Measurements from ENCODE around the gene ABLIM2.

The ABLIM2 gene

DNA sequence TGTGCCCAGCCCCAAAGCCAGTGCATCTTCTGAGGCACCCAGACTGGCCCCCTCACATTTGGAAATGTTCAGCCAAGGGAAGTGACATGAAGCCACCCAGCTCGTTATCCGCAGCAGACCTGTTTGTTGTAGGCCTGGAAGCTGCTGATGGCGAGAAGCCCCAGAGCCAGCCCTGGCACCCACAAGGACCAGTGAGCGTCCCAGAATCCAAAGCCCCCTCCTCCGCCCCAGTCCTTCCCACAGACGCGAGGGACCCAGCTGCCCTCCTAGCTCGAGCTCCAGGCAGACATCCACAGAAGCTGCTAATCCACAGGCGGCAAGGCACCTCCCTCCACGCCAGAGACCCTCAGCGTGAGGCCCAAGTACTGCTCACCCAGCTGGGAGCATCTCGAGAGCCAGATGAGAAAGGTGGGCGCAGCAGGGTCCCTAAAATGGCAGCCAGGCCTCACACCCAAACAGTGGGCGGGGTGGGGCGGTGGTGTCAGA lies 7.4 kb downstream of the ABLIM2 start:
- no peak overlapping the region for H3K4me3 ChIP-seq (ENCODE audit: low read length)
- DNase-seq (ENCODE audit: low read depth) = no peak
- TF ChIP-seq, protein P1, sequence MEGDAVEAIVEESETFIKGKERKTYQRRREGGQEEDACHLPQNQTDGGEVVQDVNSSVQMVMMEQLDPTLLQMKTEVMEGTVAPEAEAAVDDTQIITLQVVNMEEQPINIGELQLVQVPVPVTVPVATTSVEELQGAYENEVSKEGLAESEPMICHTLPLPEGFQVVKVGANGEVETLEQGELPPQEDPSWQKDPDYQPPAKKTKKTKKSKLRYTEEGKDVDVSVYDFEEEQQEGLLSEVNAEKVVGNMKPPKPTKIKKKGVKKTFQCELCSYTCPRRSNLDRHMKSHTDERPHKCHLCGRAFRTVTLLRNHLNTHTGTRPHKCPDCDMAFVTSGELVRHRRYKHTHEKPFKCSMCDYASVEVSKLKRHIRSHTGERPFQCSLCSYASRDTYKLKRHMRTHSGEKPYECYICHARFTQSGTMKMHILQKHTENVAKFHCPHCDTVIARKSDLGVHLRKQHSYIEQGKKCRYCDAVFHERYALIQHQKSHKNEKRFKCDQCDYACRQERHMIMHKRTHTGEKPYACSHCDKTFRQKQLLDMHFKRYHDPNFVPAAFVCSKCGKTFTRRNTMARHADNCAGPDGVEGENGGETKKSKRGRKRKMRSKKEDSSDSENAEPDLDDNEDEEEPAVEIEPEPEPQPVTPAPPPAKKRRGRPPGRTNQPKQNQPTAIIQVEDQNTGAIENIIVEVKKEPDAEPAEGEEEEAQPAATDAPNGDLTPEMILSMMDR (conservative IDR thresholded peaks at IDR 0.05; ENCODE audit: low read depth, low read length) = no peak

DNA sequence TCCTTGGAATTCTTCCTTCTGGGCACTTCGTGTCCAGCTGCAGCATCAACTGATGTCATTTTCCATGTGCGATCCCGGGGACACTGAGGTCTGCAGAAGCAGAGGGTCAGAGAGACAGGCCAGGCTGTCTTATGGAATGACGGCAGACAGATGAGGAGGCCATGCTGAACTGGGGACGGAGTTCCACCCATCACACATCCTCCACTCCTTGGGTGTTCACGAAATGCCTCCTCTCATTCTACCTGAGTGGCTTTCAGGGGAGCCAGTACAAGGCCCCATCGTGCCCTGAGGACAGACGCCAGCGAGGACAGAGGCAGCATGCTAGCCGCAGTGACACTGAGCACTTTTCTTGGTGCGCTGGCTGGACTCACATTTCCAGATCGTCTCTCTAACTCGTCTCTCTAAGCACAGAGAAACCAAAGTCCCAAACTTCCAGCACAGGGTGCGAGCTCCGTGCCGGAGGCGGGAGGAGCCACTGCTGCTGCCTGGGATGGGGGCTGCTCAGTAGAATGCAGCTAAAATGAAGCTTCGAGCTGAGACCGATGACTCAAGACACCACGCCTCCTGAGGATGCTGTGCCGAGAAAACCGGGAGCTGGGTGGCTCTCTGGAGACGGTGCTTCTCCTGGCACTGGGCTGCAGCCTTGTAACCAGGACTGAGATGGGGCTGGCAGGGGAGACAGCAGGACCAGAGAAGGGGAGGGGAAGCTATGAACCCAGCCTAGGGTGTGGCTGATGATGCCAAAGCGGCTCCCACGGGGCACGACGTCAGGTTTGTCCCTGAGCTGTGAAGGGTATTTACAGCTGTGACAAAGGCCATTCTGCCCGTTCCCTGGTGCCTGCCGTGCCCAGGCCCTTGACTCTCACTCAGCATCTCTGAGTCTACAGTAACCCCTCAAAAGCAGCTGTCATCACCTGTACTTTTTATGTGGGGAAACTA lies 8.2 kb downstream of the ABLIM2 start:
- TF ChIP-seq, protein P1 (conservative IDR thresholded peaks at IDR 0.05; ENCODE audit: low read depth, low read length) = no peak
- no peak overlapping the region for H3K4me3 ChIP-seq (ENCODE audit: low read length)
- DNase-seq (ENCODE audit: low read depth) = no peak

DNA sequence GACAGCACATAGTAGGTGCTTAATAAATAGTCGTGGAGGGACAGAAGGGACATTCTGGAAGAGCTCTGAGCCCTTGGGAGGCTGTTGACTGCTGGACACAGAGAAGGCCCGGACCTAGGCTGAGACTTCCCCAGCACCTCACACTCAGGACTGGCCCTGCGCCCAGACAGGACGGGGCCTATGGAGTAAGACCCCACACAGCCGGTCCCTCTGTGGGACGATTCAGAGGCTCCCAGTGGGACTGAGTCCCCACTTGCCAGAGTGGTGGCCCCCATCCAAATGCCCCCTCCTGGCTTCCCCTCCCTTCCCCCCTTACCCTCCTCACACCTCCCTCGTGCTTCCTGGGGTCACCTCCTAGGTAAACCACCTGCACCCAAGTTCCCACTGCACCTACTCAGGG lies 8.9 kb downstream of the ABLIM2 start:
- no peak overlapping the region for H3K4me3 ChIP-seq (ENCODE audit: low read length)
- no peak for DNase-seq (ENCODE audit: low read depth)
- TF ChIP-seq, protein P1 (conservative IDR thresholded peaks at IDR 0.05; ENCODE audit: low read depth, low read length) = no peak

DNA sequence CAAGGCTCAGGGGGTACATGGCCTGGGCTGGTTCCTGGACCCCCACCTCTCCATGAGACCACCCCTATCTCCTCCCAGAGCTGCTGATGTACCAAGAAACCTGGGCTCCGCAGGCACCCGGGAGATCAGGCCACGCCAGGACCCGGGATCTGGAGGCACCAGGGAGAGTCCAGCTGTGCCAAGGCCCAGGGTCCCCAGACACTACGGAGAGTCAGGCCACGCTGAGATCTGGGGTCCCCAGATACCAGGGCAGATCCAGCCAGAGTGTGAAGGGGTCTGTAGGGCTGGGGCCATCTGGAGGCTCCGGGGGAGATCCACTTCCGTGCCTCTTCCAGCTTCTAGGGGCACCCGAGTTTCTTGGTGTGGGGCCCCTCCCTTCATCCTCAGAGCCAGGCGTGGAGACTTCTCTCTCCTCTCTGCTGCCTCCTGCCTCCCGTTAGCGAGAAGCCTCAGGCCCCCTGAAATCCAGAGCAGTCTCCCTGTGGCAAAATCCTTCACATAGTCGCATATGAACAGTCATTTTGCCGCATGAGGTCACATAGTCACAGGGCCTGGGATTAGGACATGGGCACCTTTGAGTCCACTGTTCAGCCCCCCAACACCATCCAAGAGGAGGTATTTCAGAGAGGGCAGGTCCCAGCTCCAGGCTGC lies 9.7 kb downstream of the ABLIM2 start:
- TF ChIP-seq, protein P1 (conservative IDR thresholded peaks at IDR 0.05; ENCODE audit: low read depth, low read length) = no peak

DNA sequence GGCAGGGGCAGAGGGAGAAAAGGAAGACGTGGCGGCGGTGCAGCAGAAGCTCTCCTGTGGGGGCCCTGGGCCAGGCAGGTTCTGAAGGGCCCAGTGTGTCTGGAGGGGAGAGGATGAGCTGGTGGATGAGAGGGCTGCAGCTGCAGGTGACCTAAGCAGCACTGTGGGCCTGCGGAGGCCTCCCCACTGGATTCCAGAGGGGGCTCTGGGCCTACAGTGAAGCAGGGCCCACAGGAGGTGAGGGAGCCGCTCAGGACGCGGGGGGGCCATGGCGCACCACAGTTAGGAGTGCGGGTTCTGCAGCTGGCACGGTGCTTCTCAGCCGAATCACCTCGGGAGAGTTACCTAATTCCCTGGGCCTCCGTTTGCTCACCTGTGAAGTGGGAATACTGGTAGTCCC lies 10.5 kb downstream of the ABLIM2 start:
- DNase-seq (ENCODE audit: low read depth) = no peak
- TF ChIP-seq, protein P1 (conservative IDR thresholded peaks at IDR 0.05; ENCODE audit: low read depth, low read length) = no peak
- H3K4me3 ChIP-seq (ENCODE audit: low read length) = no peak overlapping the region

More for the DNA sequence above, 9.7 kb downstream of the ABLIM2 start:
- no peak overlapping the region for H3K4me3 ChIP-seq (ENCODE audit: low read length)
- no peak for DNase-seq (ENCODE audit: low read depth)

DNA sequence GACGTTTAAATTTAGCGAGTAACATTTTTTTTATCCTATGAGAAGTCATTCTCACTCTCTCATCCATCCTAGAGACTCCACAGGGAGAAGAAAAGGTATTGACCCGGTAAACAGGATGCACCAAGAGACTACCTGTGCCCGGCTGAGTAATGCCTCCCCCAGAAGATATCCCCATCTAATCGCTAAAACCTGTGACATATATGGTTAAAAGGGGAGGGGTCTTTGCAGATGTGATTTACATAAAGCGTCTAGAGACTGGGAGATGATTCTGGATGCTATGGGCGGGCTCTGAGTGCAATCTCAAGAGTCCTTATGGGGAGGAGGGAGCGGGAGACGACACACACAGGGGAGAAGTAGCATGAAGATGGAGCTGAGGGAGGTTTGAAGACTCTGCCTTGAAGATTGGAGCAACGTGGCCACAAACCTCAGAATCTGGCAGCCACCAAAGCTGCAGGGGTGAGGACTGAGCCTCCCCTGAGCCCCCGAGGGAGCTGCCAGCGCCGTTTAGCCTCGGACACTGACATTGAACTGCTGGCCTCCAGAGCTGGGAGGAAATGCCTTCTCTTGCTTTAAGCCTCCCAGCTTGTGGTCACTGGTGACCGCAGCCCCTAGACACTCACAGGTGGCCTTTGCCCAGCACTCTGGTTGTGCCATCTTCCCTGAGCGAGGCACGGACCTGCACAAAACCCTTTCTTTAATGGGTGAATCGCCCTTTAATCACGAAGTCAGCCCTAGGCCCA lies 11.2 kb downstream of the ABLIM2 start:
- TF ChIP-seq, protein P1 (conservative IDR thresholded peaks at IDR 0.05; ENCODE audit: low read depth, low read length) = no peak
- no peak for DNase-seq (ENCODE audit: low read depth)

More for the DNA sequence above, 11.2 kb downstream of the ABLIM2 start:
- H3K4me3 ChIP-seq (ENCODE audit: low read length) = no peak overlapping the region

Data from retinal pigment epithelial cell (primary cell).